Trophoblast cell (in vitro differentiated cells and primary cell): ENCODE results near the gene ITGA5. TPM values are rescaled to one million over a fixed set of nuclear protein-coding genes. Genes with fewer than 3 reads are reported as not detected.

ENCODE experiments used
- DNase-seq, 2 donors: peaks; one replicate each; pipeline ENCODE4 v3.0.0-alpha.2; 2016
- H2AFZ ChIP-seq: 2 replicates; pipeline ENCODE4 v1.6.1; 2013; ENCODE audit warnings: low read length, moderate library complexity, mild to moderate bottlenecking; ENCODE audit not compliant: insufficient read depth, poor library complexity
- H2AK5ac ChIP-seq: 2 replicates; pipeline ENCODE4 v1.6.1; 2013; ENCODE audit warnings: mild to moderate bottlenecking, low read length
- H2BK120ac ChIP-seq: 2 replicates; pipeline ENCODE4 v1.6.1; 2013; ENCODE audit warnings: low read length, mild to moderate bottlenecking, moderate library complexity; ENCODE audit not compliant: insufficient read depth, poor library complexity
- H2BK12ac ChIP-seq: 2 replicates; pipeline ENCODE4 v1.6.1; 2013; ENCODE audit warnings: mild to moderate bottlenecking, low read length, moderate library complexity
- H2BK5ac ChIP-seq: 2 replicates; pipeline ENCODE4 v1.6.1; 2013; ENCODE audit warnings: low read length, low read depth, moderate library complexity, mild to moderate bottlenecking; ENCODE audit not compliant: poor library complexity
- H3K14ac ChIP-seq: 2 replicates; pipeline ENCODE4 v1.6.1; 2013; ENCODE audit warnings: mild to moderate bottlenecking, low read length
- H3K18ac ChIP-seq: 2 replicates; pipeline ENCODE4 v1.6.1; 2013; ENCODE audit warnings: mild to moderate bottlenecking, low read length
- H3K23ac ChIP-seq: 2 replicates; pipeline ENCODE4 v1.6.1; 2013; ENCODE audit warnings: low read length
- H3K27ac ChIP-seq: 2 replicates; pipeline ENCODE4 v1.5.1; 2013; ENCODE audit warnings: low read depth, mild to moderate bottlenecking, inconsistent platforms, low read length, moderate library complexity
- H3K27me3 ChIP-seq: 2 replicates; pipeline ENCODE4 v1.6.1; 2013; ENCODE audit warnings: inconsistent platforms, mild to moderate bottlenecking, low read length, moderate library complexity; ENCODE audit not compliant: insufficient read depth
- H3K36me3 ChIP-seq, 2 experiments: 1 replicate in 1 of 2; 2 replicates in 1 of 2; pipeline ENCODE4 v1.6.1; 2013; ENCODE audit warnings: low read length in 2 of 2, mild to moderate bottlenecking in 2 of 2, moderate library complexity in 1 of 2; ENCODE audit not compliant: insufficient read depth in 2 of 2, control insufficient read depth in 1 of 2
- H3K4ac ChIP-seq: 2 replicates; pipeline ENCODE4 v1.6.1; 2013; ENCODE audit warnings: low read depth, mild to moderate bottlenecking, low read length, moderate library complexity
- H3K4me1 ChIP-seq, 2 experiments: 1 replicate in 1 of 2; 2 replicates in 1 of 2; pipeline ENCODE4 v1.6.1; 2013; ENCODE audit warnings: low read length in 2 of 2, mild to moderate bottlenecking in 2 of 2, moderate library complexity in 1 of 2; ENCODE audit not compliant: insufficient read depth in 2 of 2, control insufficient read depth in 1 of 2
- H3K4me2 ChIP-seq: 2 replicates; pipeline ENCODE4 v1.6.1; 2013; ENCODE audit warnings: inconsistent platforms, mild to moderate bottlenecking, low read length, moderate library complexity
- H3K4me3 ChIP-seq: 2 replicates; pipeline ENCODE4 v1.5.1; 2013; ENCODE audit warnings: mild to moderate bottlenecking, low read depth, low read length, inconsistent platforms
- H3K79me1 ChIP-seq: one replicate; pipeline ENCODE4 v1.6.1; 2013; ENCODE audit warnings: low read length
- H3K79me2 ChIP-seq: 2 replicates; pipeline ENCODE4 v1.6.1; 2013; ENCODE audit warnings: low read length, mild to moderate bottlenecking; ENCODE audit not compliant: control insufficient read depth, insufficient read depth, poor library complexity
- H3K9ac ChIP-seq: 2 replicates; pipeline ENCODE4 v1.6.1; 2013; ENCODE audit warnings: mild to moderate bottlenecking, low read length
- H3K9me3 ChIP-seq: 2 replicates; pipeline ENCODE4 v1.6.1; 2013; ENCODE audit warnings: low read depth, mild to moderate bottlenecking, control low read depth, inconsistent platforms, low read length; ENCODE audit not compliant: insufficient read depth
- H4K12ac ChIP-seq: 2 replicates; pipeline ENCODE4 v1.6.1; 2013; ENCODE audit warnings: low read depth, mild to moderate bottlenecking, low read length, moderate library complexity
- H4K8ac ChIP-seq: 2 replicates; pipeline ENCODE4 v1.6.1; 2013; ENCODE audit warnings: low read depth, mild to moderate bottlenecking, low read length, moderate library complexity
- H4K91ac ChIP-seq: one replicate; pipeline ENCODE4 v1.6.1; 2013; ENCODE audit warnings: low read depth, mild to moderate bottlenecking, low read length, moderate library complexity
- WGBS: extraction: QIAGEN DNeasy Blood & Tissue Kit; methylation state at CpG from one replicate; pipeline ENCODE4 v1.1.7; 2013; ENCODE audit warnings: missing lambda C conversion rate; ENCODE audit not compliant: insufficient read length, insufficient coverage; ENCODE audit errors: extremely low coverage; 5-methylcytosine and 5-hydroxymethylcytosine counted together
- polyA plus RNA-seq: library from polyadenylated mRNA; stranded (reverse); fragments of 200-250 nt; gene quantifications from 2 replicates; pipeline ENCODE4 v1.2.3, GENCODE V29; 2013

The ITGA5 gene
- polyA plus RNA-seq = 81.6 and 90.0 TPM in 2 replicates

GRCh38 chr12:54419088-54419887 is at the start of gene ITGA5:
Gene ITGA5, minus strand, starts transcription at chr12:54419266. Its CDS starts 68 bp downstream, at chr12:54419198.
- peak within 1 kb of the TSS; percentile 89 for H3K18ac ChIP-seq

GRCh38 chr12:54465857-54466523 is 46.9 kb upstream of the ITGA5 start:
- no peak overlapping the region for H4K12ac ChIP-seq
- no peaks in the 10 kb centered on the region for H3K4me1 ChIP-seq
- no peaks in the 10 kb centered on the region for H3K79me1 ChIP-seq
- WGBS = no CpG with 5 or more reads among the region's 1 CpG
- H3K4me2 ChIP-seq = no peak overlapping the region
- H3K79me2 ChIP-seq = no peaks in the 10 kb centered on the region
- no peaks in the 10 kb centered on the region for H3K27me3 ChIP-seq
- no peak overlapping the region for H3K18ac ChIP-seq
- no peak overlapping the region for H3K4ac ChIP-seq
- H3K27ac ChIP-seq = no peak overlapping the region
- H2BK120ac ChIP-seq = no peak overlapping the region
- no peaks in the 10 kb centered on the region for H3K36me3 ChIP-seq
- no peaks in the 10 kb centered on the region for H3K9me3 ChIP-seq
- no peak overlapping the region for H2AK5ac ChIP-seq
- H3K14ac ChIP-seq = no peak overlapping the region
- H3K9ac ChIP-seq = no peak overlapping the region
- DNase-seq = no peak
- no peak overlapping the region for H2BK12ac ChIP-seq
- no peak overlapping the region for H4K8ac ChIP-seq
- no peak overlapping the region for H2AFZ ChIP-seq
- H2BK5ac ChIP-seq = no peak overlapping the region
- no peak overlapping the region for H3K23ac ChIP-seq
- H3K4me3 ChIP-seq = no peak overlapping the region
- H4K91ac ChIP-seq = no peak overlapping the region

More at GRCh38 chr12:54419088-54419887, at the start of gene ITGA5:
- no CpG with 5 or more reads among the region's 46 CpGs for WGBS
- H4K8ac ChIP-seq = peak within 1 kb of the TSS; percentile 82
- peaks cover 18% of the 10 kb centered on the region for H3K79me1 ChIP-seq
- H3K79me2 ChIP-seq = peaks cover 10% of the 10 kb centered on the region
- H2BK120ac ChIP-seq = peak within 1 kb of the TSS; percentile 80
- H3K14ac ChIP-seq = peak within 1 kb of the TSS; percentile 71
- H4K12ac ChIP-seq = peak within 1 kb of the TSS; percentile 78
- no peak within 1 kb of the TSS for H3K23ac ChIP-seq
- H3K4me3 ChIP-seq = peak within 1 kb of the TSS; percentile 91
- H3K4ac ChIP-seq = peak within 1 kb of the TSS; percentile 77
- H3K36me3 ChIP-seq = no peaks in the 10 kb centered on the region
- H2AK5ac ChIP-seq = peak within 1 kb of the TSS; percentile 11
- H3K9me3 ChIP-seq = no peaks in the 10 kb centered on the region
- H3K4me2 ChIP-seq = peak within 1 kb of the TSS; percentile 92
- H4K91ac ChIP-seq = peak within 1 kb of the TSS; percentile 90
- peak within 1 kb of the TSS; percentile 79 for H2BK5ac ChIP-seq
- H3K9ac ChIP-seq = peak within 1 kb of the TSS; percentile 84
- H2BK12ac ChIP-seq = peak within 1 kb of the TSS; percentile 74
- no peaks in the 10 kb centered on the region for H3K27me3 ChIP-seq
- peak within 1 kb of the TSS; percentile 37 for H3K27ac ChIP-seq
- H3K4me1 ChIP-seq = peaks cover 22 to 25% of the 10 kb centered on the region in 2 experiments
- peak within 1 kb of the TSS; percentile 87 for H2AFZ ChIP-seq
- DNase-seq = peak; percentile 74 to 85

GRCh38 chr12:54463484-54463883 is 44.4 kb upstream of the ITGA5 start:
- Histone ChIP-seq H3K79me1 (no peaks in the 10 kb centered on the region), H2AK5ac (no peak overlapping the region), H3K79me2 (no peaks in the 10 kb centered on the region), H3K4me1 (no peaks in the 10 kb centered on the region), H3K4me3 (no peak overlapping the region), H3K9ac (no peak overlapping the region), H3K23ac (no peak overlapping the region), H3K27me3 (no peaks in the 10 kb centered on the region), H2BK5ac (no peak overlapping the region), H3K14ac (no peak overlapping the region), H3K4ac (no peak overlapping the region), H3K9me3 (no peaks in the 10 kb centered on the region), H4K12ac (no peak overlapping the region), H4K91ac (no peak overlapping the region), H4K8ac (no peak overlapping the region), H3K27ac (no peak overlapping the region), H2BK120ac (no peak overlapping the region), H2AFZ (no peak overlapping the region), H2BK12ac (no peak overlapping the region), H3K36me3 (no peaks in the 10 kb centered on the region), H3K18ac (no peak overlapping the region), H3K4me2 (no peak overlapping the region)
- no CpG with 5 or more reads among the region's 3 CpGs for WGBS
- no peak for DNase-seq

GRCh38 chr12:54463034-54463433 is 44.0 kb upstream of the ITGA5 start:
- Histone ChIP-seq H3K4me1 (no peaks in the 10 kb centered on the region), H3K23ac (no peak overlapping the region), H4K12ac (no peak overlapping the region), H4K91ac (no peak overlapping the region), H3K27ac (no peak overlapping the region), H3K27me3 (no peaks in the 10 kb centered on the region), H2BK5ac (no peak overlapping the region), H2BK120ac (no peak overlapping the region), H3K14ac (no peak overlapping the region), H2AK5ac (no peak overlapping the region), H3K4me3 (no peak overlapping the region), H2AFZ (no peak overlapping the region), H3K9me3 (no peaks in the 10 kb centered on the region), H2BK12ac (no peak overlapping the region), H4K8ac (no peak overlapping the region), H3K79me2 (no peaks in the 10 kb centered on the region), H3K4me2 (no peak overlapping the region), H3K79me1 (no peaks in the 10 kb centered on the region), H3K18ac (no peak overlapping the region), H3K4ac (no peak overlapping the region), H3K9ac (no peak overlapping the region), H3K36me3 (no peaks in the 10 kb centered on the region)
- DNase-seq = peak; percentile 67 to 90
- WGBS = no CpG with 5 or more reads among the region's 2 CpGs
